ENCODE results near the gene WRAP53. TPM values are rescaled to one million over a fixed set of nuclear protein-coding genes. Genes with fewer than 3 reads are reported as not detected.

Gene WRAP53
- total and polyA plus RNA-seq, 10 of the 15 experiments (the other 5 are each of a cell fraction or from before 2014, with no cell fraction given): 1.9 to 42.0 (median 21.9) TPM

GRCh38 chr17:7721612-7722011 lies 33.3 kb downstream of the WRAP53 start:
- ChIA-PET POLR2A (interaction anchor here (0.6 kb wide), 1 partner anchor 144 kb away, joined by 5 read pairs; no protein-coding TSS in a partner anchor), SMC1A (ENCODE audit: uncharacterized antibody, unreplicated experiment) (no interaction called here), RAD21 (ENCODE audit: unreplicated experiment) (no interaction called here), CTCF (interaction anchor here (1.4 to 1.8 kb wide), 2 partner anchors 21 to 89 kb away, joined by 3 to 6 read pairs; no protein-coding TSS in a partner anchor)
- H3K4me3 ChIP-seq: no peak overlapping the region
- peaks cover 5 to 6% of the 10 kb centered on the region in 2 experiments; a peak in 3 of 4 replicates for H3K27me3 ChIP-seq (replicated peaks in 1 of 2; ENCODE audit: control insufficient read depth in 2 of 2, insufficient read depth in 2 of 2, low read length in 1 of 2)
- no peaks in the 10 kb centered on the region for H3K36me3 ChIP-seq (ENCODE audit: control insufficient read depth in 2 of 2, insufficient read depth in 2 of 2, low read length in 1 of 2)
- no peaks in the 10 kb centered on the region for H3K79me2 ChIP-seq (ENCODE audit: control insufficient read depth, insufficient read depth, low read length)
- no peak overlapping the region for H3K27ac ChIP-seq (ENCODE audit: control insufficient read depth, insufficient read depth)
- DNase-seq (ENCODE audit: low read depth, low spot score) (no peak), FAIRE-seq (no peak), ATAC-seq (no peak)
- WGBS (ENCODE audit: insufficient coverage, insufficient replicate concordance, low lambda C conversion rate, missing lambda C conversion rate): 65% methylated on average over 2 of the region's 2 CpGs
- no peaks in the 10 kb centered on the region for H4K20me1 ChIP-seq (ENCODE audit: control insufficient read depth, insufficient read depth)
- H3K9me3 ChIP-seq (replicated peaks; ENCODE audit: control insufficient read depth, insufficient read depth, low read length): no peaks in the 10 kb centered on the region
- in situ Hi-C loops (cut with MboI): no loop called here
- no peak overlapping the region for H2AFZ ChIP-seq (ENCODE audit: control insufficient read depth, low read depth, low read length)
- no peak overlapping the region for H3K4me2 ChIP-seq (ENCODE audit: control insufficient read depth, insufficient read depth)
- no peaks in the 10 kb centered on the region for H3K4me1 ChIP-seq (ENCODE audit: control insufficient read depth, insufficient read depth, low read length)
- intact Hi-C loops (cut with micrococcal nuclease; ENCODE audit: unreplicated experiment): no loop called here
- H3K9ac ChIP-seq (ENCODE audit: control insufficient read depth, insufficient read depth, low read length): no peak overlapping the region
- BruUV-seq (replicated peaks): no TSS peak
- TF ChIP-seq CREB1 (IDR thresholded peaks at IDR 0.05; ENCODE audit: low read depth): no peak
- no peak for TF ChIP-seq MEF2B (IDR thresholded peaks at IDR 0.05; ENCODE audit: partially characterized antibody, poor library complexity, severe bottlenecking)
- TF ChIP-seq MXI1 (IDR thresholded peaks at IDR 0.05; ENCODE audit: low read depth, low read length): no peak
- no peak for TF ChIP-seq CTCF (IDR thresholded peaks at IDR 0.05 in 2 of 3, conservative IDR thresholded peaks at IDR 0.05 in 1 of 3; ENCODE audit: control insufficient read depth in 2 of 3, extremely low read depth in 1 of 3, insufficient read depth in 1 of 3, low read depth in 3 of 3, low read length in 3 of 3)

GRCh38 chr17:7727886-7728285 lies 39.6 kb downstream of the WRAP53 start:
- no peaks in the 10 kb centered on the region for H3K27me3 ChIP-seq (replicated peaks in 1 of 2; ENCODE audit: control insufficient read depth in 2 of 2, insufficient read depth in 2 of 2, low read length in 1 of 2)
- no peaks in the 10 kb centered on the region for H3K4me1 ChIP-seq (ENCODE audit: control insufficient read depth, insufficient read depth, low read length)
- no peak overlapping the region for H2AFZ ChIP-seq (ENCODE audit: control insufficient read depth, low read depth, low read length)
- ChIA-PET POLR2A (no interaction called here), RAD21 (ENCODE audit: unreplicated experiment) (no interaction called here), CTCF (interaction anchor here (1.4 kb wide), 1 partner anchor 95 kb away, joined by 4 read pairs; no protein-coding TSS in a partner anchor), SMC1A (ENCODE audit: uncharacterized antibody, unreplicated experiment) (no interaction called here)
- intact Hi-C loops (cut with micrococcal nuclease; ENCODE audit: unreplicated experiment): no loop called here
- no peak overlapping the region for H3K4me3 ChIP-seq
- H3K79me2 ChIP-seq (ENCODE audit: control insufficient read depth, insufficient read depth, low read length): no peaks in the 10 kb centered on the region
- BruUV-seq (replicated peaks): no TSS peak
- FAIRE-seq: no peak
- no peak for ATAC-seq
- no peak overlapping the region for H3K4me2 ChIP-seq (ENCODE audit: control insufficient read depth, insufficient read depth)
- no peak overlapping the region for H3K27ac ChIP-seq (ENCODE audit: control insufficient read depth, insufficient read depth)
- DNase-seq (ENCODE audit: low read depth, low spot score): no peak
- no peaks in the 10 kb centered on the region for H3K9me3 ChIP-seq (replicated peaks; ENCODE audit: control insufficient read depth, insufficient read depth, low read length)
- no peaks in the 10 kb centered on the region for H3K36me3 ChIP-seq (ENCODE audit: control insufficient read depth in 2 of 2, insufficient read depth in 2 of 2, low read length in 1 of 2)
- WGBS (ENCODE audit: insufficient coverage, insufficient replicate concordance, low lambda C conversion rate, missing lambda C conversion rate): 35% methylated on average over 3 of the region's 3 CpGs
- in situ Hi-C loops (cut with MboI): no loop called here
- no peak overlapping the region for H3K9ac ChIP-seq (ENCODE audit: control insufficient read depth, insufficient read depth, low read length)
- H4K20me1 ChIP-seq (ENCODE audit: control insufficient read depth, insufficient read depth): no peaks in the 10 kb centered on the region
- TF ChIP-seq HDAC2 (IDR thresholded peaks at IDR 0.05) (no peak), RELA (IDR thresholded peaks at IDR 0.05; ENCODE audit: borderline replicate concordance, partially characterized antibody) (no peak), ZBTB40 (IDR thresholded peaks at IDR 0.05; ENCODE audit: borderline replicate concordance) (no peak)
